DOHH2 (cell line): Measurements from ENCODE around the gene GRPEL2.

Experiments used
- H3F3A ChIP-seq: fragments of 200-600 bp; sonication (generic), shearing (Covaris generic); 2 replicates; pipeline ENCODE4 v1.6.0; 2016; ENCODE audit warnings: antibody characterized with exemption, mild to moderate bottlenecking; ENCODE audit not compliant: control insufficient read depth, insufficient read depth
- H3K27ac ChIP-seq: fragments of 200-600 bp; sonication (generic); 2 replicates; pipeline ENCODE4 v1.5.1; 2014; ENCODE audit warnings: low read depth, mild to moderate bottlenecking, low read length, moderate library complexity
- H3K27me3 ChIP-seq: fragments of 200-600 bp; sonication (generic); 2 replicates; pipeline ENCODE4 v1.6.1; 2014; ENCODE audit warnings: mild to moderate bottlenecking, low read length, mixed read lengths; ENCODE audit not compliant: control insufficient read depth
- H3K36me3 ChIP-seq: fragments of 200-600 bp; sonication (generic); 2 replicates; pipeline ENCODE4 v1.6.1; 2014; ENCODE audit warnings: mild to moderate bottlenecking, low read length, moderate library complexity, mixed read lengths; ENCODE audit not compliant: control insufficient read depth
- H3K4me1 ChIP-seq: fragments of 200-600 bp; sonication (generic); 2 replicates; pipeline ENCODE4 v1.6.1; 2014; ENCODE audit warnings: mild to moderate bottlenecking, low read length, mixed read lengths; ENCODE audit not compliant: control insufficient read depth
- H3K4me2 ChIP-seq: fragments of 200-600 bp; sonication (generic); 2 replicates; pipeline ENCODE4 v1.6.0; 2014; ENCODE audit warnings: mild to moderate bottlenecking, low read length, moderate library complexity
- H3K4me3 ChIP-seq: fragments of 200-600 bp; sonication (generic); 2 replicates; pipeline ENCODE4 v1.5.1; 2014; ENCODE audit warnings: mild to moderate bottlenecking, low read length, mixed read lengths
- H3K79me2 ChIP-seq: fragments of 200-600 bp; sonication (generic); 2 replicates; pipeline ENCODE4 v1.6.1; 2014; ENCODE audit warnings: mild to moderate bottlenecking, low read length, mixed read lengths; ENCODE audit not compliant: control insufficient read depth
- H3K9me2 ChIP-seq: fragments of 200-600 bp; sonication (generic); replicated peaks from 2 replicates; pipeline ENCODE4 v1.6.1; 2014; ENCODE audit warnings: mild to moderate bottlenecking, low read length, mixed read lengths; ENCODE audit not compliant: control insufficient read depth
- H3K9me3 ChIP-seq: fragments of 200-600 bp; sonication (generic); 2 replicates; pipeline ENCODE4 v1.6.1; 2014; ENCODE audit warnings: antibody characterized with exemption, low read length, mixed read lengths; ENCODE audit not compliant: control insufficient read depth, insufficient read depth
- H4K20me1 ChIP-seq: fragments of 200-600 bp; sonication (generic); 2 replicates; pipeline ENCODE4 v1.6.0; 2014; ENCODE audit warnings: low read depth, mild to moderate bottlenecking, antibody characterized with exemption, low read length, moderate library complexity; ENCODE audit not compliant: control insufficient read depth, insufficient read depth
- CTCF ChIP-seq: fragments of 200-600 bp; sonication (generic); IDR thresholded peaks from one replicate; pipeline ENCODE4 v1.5.1; 2014; ENCODE audit warnings: antibody characterized with exemption, mild to moderate bottlenecking, low read depth, low read length; ENCODE audit not compliant: poor library complexity, severe bottlenecking
- EZH2phosphoT487 ChIP-seq: fragments of 200-600 bp; sonication (generic); IDR thresholded peaks from 2 replicates; pipeline ENCODE4 v1.6.1; 2017; ENCODE audit warnings: borderline replicate concordance, mild to moderate bottlenecking, antibody characterized with exemption, low read length, moderate library complexity, mixed read lengths

GRPEL2 gene

GRCh38 chr5:149325166-149325735 is 20.0 kb upstream of the GRPEL2 start:
- H3K79me2 ChIP-seq, result no peaks in the 10 kb centered on the region
- H3K4me3 ChIP-seq, result no peak overlapping the region
- H3K9me3 ChIP-seq, result no peaks in the 10 kb centered on the region

GRCh38 chr5:149325894-149326293 is 19.4 kb upstream of the GRPEL2 start:
- no peaks in the 10 kb centered on the region for H3K9me3 ChIP-seq
- H3F3A ChIP-seq, result no peaks in the 10 kb centered on the region
- H3K4me3 ChIP-seq, result no peak overlapping the region
- H3K9me2 ChIP-seq, result no peaks in the 10 kb centered on the region; the same call in 1 of the 2 replicates
- no peak overlapping the region for H3K27ac ChIP-seq
- no peaks in the 10 kb centered on the region for H4K20me1 ChIP-seq
- H3K36me3 ChIP-seq, result no peaks in the 10 kb centered on the region
- H3K4me1 ChIP-seq, result no peaks in the 10 kb centered on the region
- H3K4me2 ChIP-seq, result no peak overlapping the region
- TF ChIP-seq CTCF, result no peak
- TF ChIP-seq EZH2phosphoT487, result no peak
- H3K79me2 ChIP-seq, result no peaks in the 10 kb centered on the region
- H3K27me3 ChIP-seq, result no peaks in the 10 kb centered on the region

More at GRCh38 chr5:149325166-149325735, 20.0 kb upstream of the GRPEL2 start:
- TF ChIP-seq EZH2phosphoT487 (no peak), CTCF (no peak)
- Histone ChIP-seq H3K36me3 (no peaks in the 10 kb centered on the region), H3K9me2 (no peaks in the 10 kb centered on the region; the same call in 1 of the 2 replicates), H3K4me2 (no peak overlapping the region), H3F3A (no peaks in the 10 kb centered on the region), H3K27me3 (no peaks in the 10 kb centered on the region), H3K4me1 (no peaks in the 10 kb centered on the region), H3K27ac (no peak overlapping the region), H4K20me1 (no peaks in the 10 kb centered on the region)

- TF ChIP-seq CTCF (no peak), EZH2phosphoT487 (no peak)
- Histone ChIP-seq H3K9me2 (no peaks in the 10 kb centered on the region; the same call in 1 of the 2 replicates), H3K36me3 (no peaks in the 10 kb centered on the region), H3K4me1 (no peaks in the 10 kb centered on the region), H3K27ac (no peak overlapping the region), H3K4me3 (no peak overlapping the region), H4K20me1 (no peaks in the 10 kb centered on the region), H3K27me3 (no peaks in the 10 kb centered on the region), H3K79me2 (no peaks in the 10 kb centered on the region), H3K4me2 (no peak overlapping the region), H3F3A (no peaks in the 10 kb centered on the region), H3K9me3 (no peaks in the 10 kb centered on the region)
Measured at GRCh38 chr5:149326611-149327010, 18.7 kb upstream of the GRPEL2 start.
